Stimulated activated CD8-positive, alpha-beta memory T cell treated with anti-CD3 and anti-CD28 coated beads, Interleukin-7, amount 100 ng/mL, for 1 hour (primary cell): ENCODE results near the gene NOMO2.
"Not testable (repeated sequence)": the region's sequence is repeated elsewhere in the genome, so short reads cannot be mapped to it uniquely, and the experiment has no call there.

Experiments used
- DNase-seq, 2 donors: peaks; one replicate each; pipeline ENCODE4 v3.0.0-alpha.2; 2020; ENCODE audit warnings: low read depth in 2 of 2

NOMO2 gene

GRCh38 chr16:18561727-18562314 lies at the start of gene NOMO2:
Gene NOMO2 (minus strand): TSS chr16:18562097. CDS start chr16:18562040, 57 bp downstream.
- peak; percentile 77 to 85 for DNase-seq

GRCh38 chr16:18610147-18610803 lies 48.4 kb upstream of the NOMO2 start:
- DNase-seq = not testable (repeated sequence)

GRCh38 chr16:18608271-18608670 lies 46.4 kb upstream of the NOMO2 start:
- not testable (repeated sequence) for DNase-seq

- DNase-seq = not testable (repeated sequence)
Observed at GRCh38 chr16:18603572-18604246, 41.8 kb upstream of the NOMO2 start.

GRCh38 chr16:18598582-18598981 lies 36.7 kb upstream of the NOMO2 start:
- not testable (repeated sequence) for DNase-seq

GRCh38 chr16:18597734-18598133 lies 35.8 kb upstream of the NOMO2 start:
- not testable (repeated sequence) for DNase-seq

- not testable (repeated sequence) for DNase-seq
Observed at GRCh38 chr16:18597319-18597718, 35.4 kb upstream of the NOMO2 start.

- not testable (repeated sequence) for DNase-seq
Observed at GRCh38 chr16:18595796-18596195, 33.9 kb upstream of the NOMO2 start.

- not testable (repeated sequence) for DNase-seq
Observed at GRCh38 chr16:18594880-18595279, 33.0 kb upstream of the NOMO2 start.

- DNase-seq = not testable (repeated sequence)
Observed at GRCh38 chr16:18593904-18594303, 32.0 kb upstream of the NOMO2 start.

- not testable (repeated sequence) for DNase-seq
Observed at GRCh38 chr16:18592982-18593381, 31.1 kb upstream of the NOMO2 start.

GRCh38 chr16:18591908-18592307 lies 30.0 kb upstream of the NOMO2 start:
- DNase-seq = not testable (repeated sequence)

GRCh38 chr16:18591441-18591840 lies 29.5 kb upstream of the NOMO2 start:
- not testable (repeated sequence) for DNase-seq

GRCh38 chr16:18589806-18590205 lies 27.9 kb upstream of the NOMO2 start:
- not testable (repeated sequence) for DNase-seq

- DNase-seq = not testable (repeated sequence)
Observed at GRCh38 chr16:18586560-18587540, 25.0 kb upstream of the NOMO2 start.

- DNase-seq = not testable (repeated sequence)
Observed at GRCh38 chr16:18585789-18586188, 23.9 kb upstream of the NOMO2 start.

GRCh38 chr16:18582902-18583301 lies 21.0 kb upstream of the NOMO2 start:
- no peak for DNase-seq

- DNase-seq = not testable (repeated sequence)
Observed at GRCh38 chr16:18580396-18580795, 18.5 kb upstream of the NOMO2 start.

GRCh38 chr16:18579261-18579660 lies 17.4 kb upstream of the NOMO2 start:
- DNase-seq = not testable (repeated sequence)

GRCh38 chr16:18577942-18578341 lies 16.0 kb upstream of the NOMO2 start:
- DNase-seq = not testable (repeated sequence)

GRCh38 chr16:18575945-18576344 lies 14.0 kb upstream of the NOMO2 start:
- DNase-seq = not testable (repeated sequence)
